HG02610 (cell line): ENCODE data around the gene RGS3.

Experiments
- ATAC-seq: cut with Tn5 transposase; IDR thresholded peaks from one replicate; pipeline ENCODE4 v1.9.1; 2021; ENCODE audit warnings: mild to moderate bottlenecking, moderate library complexity; ENCODE audit not compliant: unreplicated experiment

RGS3 gene

GRCh38 chr9:113597390-113598241 is 134.1 kb downstream of the RGS3 start:
- no peak for ATAC-seq

GRCh38 chr9:113598451-113598850 is 134.9 kb downstream of the RGS3 start:
- ATAC-seq: no peak

GRCh38 chr9:113598883-113599282 is 135.4 kb downstream of the RGS3 start:
- no peak for ATAC-seq

DNA sequence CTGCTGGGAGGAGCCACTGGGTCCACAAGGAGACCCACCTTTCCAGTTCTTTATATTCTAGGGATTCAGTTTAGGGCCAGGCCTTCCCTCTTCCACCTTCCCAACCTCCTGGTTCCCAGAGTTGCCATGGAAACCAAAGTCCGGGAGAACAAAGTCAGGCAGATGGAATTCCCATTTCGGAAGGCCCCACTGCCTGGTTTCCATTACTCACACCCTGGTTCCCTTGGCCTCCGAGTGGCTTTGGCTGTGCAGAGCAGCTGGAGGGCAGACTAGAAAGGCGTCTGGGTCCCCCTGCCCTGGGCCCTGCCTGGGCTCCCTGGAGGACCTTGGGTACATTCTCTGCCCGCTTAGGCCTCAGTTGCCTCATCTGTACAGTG is 136.1 kb downstream of the RGS3 start:
- no peak for ATAC-seq

DNA sequence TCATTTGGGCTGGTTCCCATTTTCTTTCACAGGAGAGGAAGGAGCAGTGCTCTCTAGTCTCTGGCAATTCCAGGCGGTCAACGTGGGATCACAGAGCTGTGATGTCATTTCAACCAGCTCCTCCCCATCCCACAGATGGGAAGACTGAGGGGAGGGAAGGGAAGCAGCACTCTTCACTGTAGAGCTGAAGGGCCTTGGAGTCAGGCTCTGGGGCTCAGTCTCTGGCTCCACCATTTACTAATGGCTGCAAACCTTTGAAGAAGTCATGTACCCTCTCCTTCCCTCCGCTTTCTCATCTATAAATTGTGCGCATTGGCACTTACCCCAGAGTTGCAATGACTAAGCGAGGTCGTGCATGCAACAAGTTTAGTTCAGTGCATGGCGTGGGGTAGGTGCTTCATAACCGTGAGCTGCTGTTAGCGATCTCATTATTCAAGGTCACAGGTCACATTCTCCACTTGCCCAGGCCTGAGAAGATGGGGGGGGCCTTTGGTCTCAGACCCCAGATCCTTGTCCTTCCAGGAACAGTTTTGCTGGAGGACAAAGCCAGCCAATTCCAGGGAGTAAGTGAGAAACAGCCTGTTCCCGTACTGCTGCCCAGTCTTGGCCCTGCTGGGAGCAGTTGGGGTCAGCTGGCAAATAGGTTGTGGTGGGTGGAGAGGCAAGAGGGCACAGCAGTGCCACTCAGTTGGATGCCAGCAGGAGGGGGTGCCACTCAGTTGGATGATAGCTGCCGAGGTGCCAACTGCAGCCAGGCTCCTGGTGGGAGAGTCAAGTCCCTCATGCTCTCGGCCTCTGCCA is 136.7 kb downstream of the RGS3 start:
- no peak for ATAC-seq

DNA sequence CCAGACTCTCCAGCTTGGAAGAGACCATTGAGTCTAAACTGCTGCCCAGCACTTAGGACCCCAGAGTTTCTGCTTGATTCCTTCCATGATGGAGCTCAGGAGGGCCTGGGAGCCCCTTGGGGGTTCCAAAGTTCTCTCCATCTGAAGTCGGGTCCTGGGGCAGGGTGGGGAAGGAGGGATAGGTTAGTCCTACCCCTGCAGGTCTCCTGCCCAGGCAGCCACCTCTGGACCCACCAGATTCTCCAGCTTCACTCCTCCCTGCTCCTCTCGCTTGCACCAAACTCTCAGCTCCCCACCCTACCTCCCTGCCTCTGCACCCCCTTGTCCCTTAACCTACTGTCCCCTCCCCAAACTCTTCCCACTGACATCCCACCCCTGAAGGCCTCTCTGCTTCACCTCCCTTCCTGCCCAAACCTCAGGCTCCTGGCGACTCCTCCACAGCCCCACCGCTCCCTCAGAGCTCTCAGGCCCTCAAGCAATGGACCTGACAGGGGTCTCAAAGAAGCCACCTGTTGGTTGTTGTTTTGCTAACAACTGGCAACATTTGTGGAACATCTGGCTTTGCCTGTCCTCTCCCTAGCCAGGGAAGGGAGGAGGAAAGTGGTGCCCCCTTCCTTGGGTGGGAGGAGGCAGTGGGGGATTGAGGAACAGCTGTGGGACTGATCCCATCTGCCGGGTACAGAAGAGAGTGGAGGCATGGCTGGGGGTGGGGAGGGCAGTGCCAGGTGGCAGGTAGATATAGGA is 137.5 kb downstream of the RGS3 start:
- ATAC-seq: no peak

- ATAC-seq: no peak
Measured at GRCh38 chr9:113601656-113602055, 138.1 kb downstream of the RGS3 start.

GRCh38 chr9:113602126-113603047 is 138.9 kb downstream of the RGS3 start:
- ATAC-seq: peak; percentile 66

DNA sequence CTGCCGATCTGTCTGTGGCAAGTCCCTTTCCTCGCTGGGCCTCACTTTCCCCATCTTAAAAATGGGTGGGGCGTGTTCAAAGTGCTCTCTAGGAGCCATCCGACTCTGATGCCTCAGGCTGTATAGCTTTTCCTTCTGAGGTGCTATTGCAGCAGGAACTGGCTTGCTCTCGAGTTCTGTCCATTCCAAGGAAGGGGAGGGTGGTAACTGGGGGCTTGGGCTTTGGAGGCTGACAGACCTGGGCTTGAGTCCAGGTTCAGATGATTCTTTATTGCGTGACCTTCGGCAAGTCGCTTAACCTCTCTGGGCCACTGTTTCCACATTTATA is 139.5 kb downstream of the RGS3 start:
- no peak for ATAC-seq

GRCh38 chr9:113603773-113604172 is 140.2 kb downstream of the RGS3 start:
- ATAC-seq: no peak

- ATAC-seq: no peak
Measured at GRCh38 chr9:113604393-113604792, 140.9 kb downstream of the RGS3 start.

DNA sequence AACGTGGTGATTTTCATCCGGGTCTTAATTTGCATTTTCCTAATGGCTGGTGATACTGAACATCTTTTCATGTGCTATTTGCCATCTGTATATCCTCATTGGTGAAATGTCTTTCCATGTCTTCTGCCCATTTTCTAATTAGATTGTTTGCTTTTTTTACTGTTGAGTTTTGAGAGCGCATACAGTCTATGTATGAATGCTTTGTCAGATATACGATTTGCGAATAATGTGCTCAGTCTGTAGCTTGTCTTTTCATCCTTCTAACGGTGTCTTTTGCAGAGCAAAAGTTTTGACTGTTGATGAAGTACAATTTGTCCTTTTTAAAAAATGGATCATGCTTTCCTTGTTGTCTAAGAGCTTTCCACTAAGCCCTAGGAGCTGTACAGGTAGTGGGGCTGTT is 143.0 kb downstream of the RGS3 start:
- no peak for ATAC-seq

GRCh38 chr9:113608082-113608685 is 144.7 kb downstream of the RGS3 start:
- no peak for ATAC-seq

- ATAC-seq: no peak
Measured at GRCh38 chr9:113609562-113610318, 146.2 kb downstream of the RGS3 start.

DNA sequence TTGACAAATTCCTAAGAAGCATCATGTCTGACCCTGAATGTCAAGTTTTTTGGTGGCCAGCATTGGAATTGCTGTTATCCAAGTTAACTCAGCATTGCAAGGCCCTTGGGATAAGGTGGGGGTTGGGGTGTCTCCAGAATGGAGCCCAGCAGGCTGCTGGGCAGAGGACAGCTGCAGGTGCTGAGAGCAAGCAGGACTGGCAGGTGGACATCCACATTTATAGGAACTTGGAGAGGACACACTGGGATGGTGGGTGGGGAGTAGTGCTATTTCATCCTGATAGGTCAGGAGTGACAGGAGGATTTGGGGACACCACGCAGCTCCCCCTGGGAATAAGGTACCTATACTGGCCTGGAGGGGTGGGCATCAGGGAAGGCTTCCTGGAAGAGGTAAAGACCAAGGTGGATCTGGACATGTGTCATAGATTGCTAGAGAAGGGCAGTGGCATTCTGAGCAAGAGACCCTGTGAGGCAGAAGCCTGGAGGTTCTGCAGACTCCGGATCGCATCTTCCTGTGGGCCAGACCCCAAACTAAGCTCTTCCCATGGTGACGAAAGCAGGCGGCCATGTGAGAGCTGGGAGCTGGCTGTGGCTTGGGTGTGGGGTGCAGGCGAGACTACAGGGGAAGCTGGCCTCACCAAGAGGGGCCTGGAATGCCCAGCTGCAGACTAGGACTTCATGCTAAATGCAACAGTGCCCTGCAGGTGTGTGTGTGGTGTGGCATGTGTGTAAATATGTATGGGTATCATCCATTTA is 148.1 kb downstream of the RGS3 start:
- ATAC-seq: no peak

DNA sequence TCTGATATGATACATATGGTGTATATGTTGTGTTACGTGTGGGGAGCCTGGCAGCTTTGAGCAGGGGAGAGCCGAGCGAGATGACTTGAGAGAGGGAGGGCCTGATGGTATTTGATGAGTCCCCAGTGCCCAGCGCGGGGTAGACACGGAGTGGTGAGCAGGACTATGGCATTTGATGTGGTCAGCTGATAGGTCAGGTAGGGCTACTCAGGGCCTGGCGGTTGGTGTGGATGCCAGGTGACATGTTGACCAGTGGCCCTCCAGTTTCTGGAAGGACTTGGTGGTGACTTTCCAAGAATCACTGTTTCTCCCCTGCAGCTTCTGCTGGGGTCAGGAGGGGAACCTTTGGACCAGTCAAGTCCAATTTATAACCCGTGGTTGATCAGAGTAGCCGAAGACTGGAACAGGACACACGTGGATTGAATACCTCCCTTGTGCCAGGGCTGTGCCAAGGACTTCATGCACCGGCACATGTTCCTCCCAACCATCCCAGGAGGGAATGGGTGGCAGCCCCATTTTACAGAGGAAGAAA is 148.8 kb downstream of the RGS3 start:
- ATAC-seq: no peak

GRCh38 chr9:113612828-113613227 is 149.3 kb downstream of the RGS3 start:
- ATAC-seq: no peak

GRCh38 chr9:113613815-113614413 is 150.4 kb downstream of the RGS3 start:
- ATAC-seq: no peak
